Inflammatory macrophage treated with lipopolysaccharide for 4 hours (primary cell): ENCODE measurements around the gene SLC25A41.
A peak's percentile ranks its signal among the peaks of the same experiment; 100 is the strongest.
"Not testable (repeated sequence)": the region's sequence is repeated elsewhere in the genome, so short reads cannot be mapped to it uniquely, and the experiment has no call there.

Source experiments
- DNase-seq: peaks from one replicate; pipeline ENCODE4 v3.0.0-alpha.2; 2020

SLC25A41 gene

GRCh38 chr19:6402837-6403608, 30.5 kb downstream of the SLC25A41 start:
- no peak for DNase-seq

GRCh38 chr19:6402058-6402457, 31.5 kb downstream of the SLC25A41 start:
- no peak for DNase-seq

- not testable (repeated sequence) for DNase-seq
Measured at GRCh38 chr19:6400062-6400944, 33.3 kb downstream of the SLC25A41 start.

GRCh38 chr19:6396305-6396704, 37.3 kb downstream of the SLC25A41 start:
- DNase-seq = no peak

- DNase-seq = no peak
Measured at GRCh38 chr19:6394831-6395230, 38.7 kb downstream of the SLC25A41 start.

- DNase-seq = no peak
Measured at GRCh38 chr19:6393983-6394412, 39.6 kb downstream of the SLC25A41 start.

GRCh38 chr19:6393074-6393982, 40.2 kb downstream of the SLC25A41 start, which contains the start of gene GTF2F1:
TSS of gene GTF2F1 (minus strand) at chr19:6393164. CDS start at chr19:6392995, 169 bp downstream.
- DNase-seq = peak; percentile 93

GRCh38 chr19:6392221-6393073, 41.1 kb downstream of the SLC25A41 start:
- peak; percentile 12 for DNase-seq

- no peak for DNase-seq
Measured at GRCh38 chr19:6387372-6387771, 46.2 kb downstream of the SLC25A41 start.

GRCh38 chr19:6384381-6384780, 49.2 kb downstream of the SLC25A41 start:
- no peak for DNase-seq

GRCh38 chr19:6383188-6383587, 50.4 kb downstream of the SLC25A41 start:
- DNase-seq = no peak

GRCh38 chr19:6381030-6381750, 52.4 kb downstream of the SLC25A41 start:
- DNase-seq = no peak

- DNase-seq = no peak
Measured at GRCh38 chr19:6379744-6380143, 53.8 kb downstream of the SLC25A41 start.

- DNase-seq = no peak
Measured at GRCh38 chr19:6378486-6378885, 55.1 kb downstream of the SLC25A41 start.

GRCh38 chr19:6378041-6378440, 55.5 kb downstream of the SLC25A41 start:
- no peak for DNase-seq

GRCh38 chr19:6376512-6377190, 56.9 kb downstream of the SLC25A41 start:
- no peak for DNase-seq
